Left colon (tissue), 2 donors: ENCODE results near the gene CACNA2D3. TPM values are rescaled to one million over a fixed set of nuclear protein-coding genes. Genes with fewer than 3 reads are reported as not detected.
A peak's percentile ranks its signal among the peaks of the same experiment; 100 is the strongest.
"Not testable (repeated sequence)": the region's sequence is repeated elsewhere in the genome, so short reads cannot be mapped to it uniquely, and the experiment has no call there.

ENCODE experiments used
- ATAC-seq: fragments of 200-7000 bp; cut with Tn5 transposase; one replicate; pipeline ENCODE4 v1.9.1; 2020; ENCODE audit warnings: mild to moderate bottlenecking, moderate library complexity
- DNase-seq, 2 donors: peaks; one replicate each; pipeline ENCODE4 v3.0.0-alpha.2; 2020
- intact Hi-C, 2 donors: fragments of 100-400 bp; cut with DNase I in 1 of 2; cut with micrococcal nuclease in 1 of 2; formaldehyde crosslinking; loops; one replicate each; pipeline versions ENCODE4 v1.11.2 to v1.14.0; 2022; cut with DNase I, micrococcal nuclease
- total RNA-seq, 2 donors: library from RNA; stranded (reverse); fragmentation: NEBNext Ultra II Directional; extraction: Animal tissue kit (Norgen Biotek cat#: 25700); gene quantifications; one replicate each; pipeline ENCODE4 v1.2.1, GENCODE V29; 2021
- donor health status: DM: no; HTN: no; CAD: no.
- donor health status: DM: yes; HTN: yes; CAD: no.

CACNA2D3 gene
- total RNA-seq, 2 donors from 2014 or later = 0.24 to 0.64 TPM

- DNase-seq (no peak), ATAC-seq (no peak)
- intact Hi-C loops = no loop called here
These were observed 846.3 kb downstream of the CACNA2D3 start for GRCh38 chr3:54968546-54969172.

DNA sequence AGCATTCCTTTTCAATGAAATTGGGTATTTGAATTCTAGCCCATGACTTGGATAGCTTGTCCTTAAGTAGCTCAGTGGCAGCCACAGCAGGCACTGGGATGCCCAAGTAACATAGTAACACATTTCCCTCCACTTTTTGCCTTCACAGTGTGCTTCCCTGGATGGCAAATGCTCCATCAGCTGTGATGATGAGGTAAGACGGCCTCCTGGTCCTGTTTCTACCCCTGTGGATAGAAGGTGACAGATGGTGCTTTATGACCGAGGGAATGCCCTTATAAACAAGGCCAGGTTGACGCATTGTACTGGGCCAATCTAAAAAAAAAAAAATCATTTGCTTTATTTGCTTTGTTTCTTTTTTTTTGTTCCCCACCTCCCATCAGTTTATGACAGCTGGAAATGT lies 847.3 kb downstream of the CACNA2D3 start:
- ATAC-seq (peak; percentile 79), DNase-seq (no peak)
- intact Hi-C loops = no loop called here

GRCh38 chr3:54970895-54971294 lies 848.5 kb downstream of the CACNA2D3 start:
- DNase-seq (no peak), ATAC-seq (no peak)
- intact Hi-C loops = no loop called here

DNA sequence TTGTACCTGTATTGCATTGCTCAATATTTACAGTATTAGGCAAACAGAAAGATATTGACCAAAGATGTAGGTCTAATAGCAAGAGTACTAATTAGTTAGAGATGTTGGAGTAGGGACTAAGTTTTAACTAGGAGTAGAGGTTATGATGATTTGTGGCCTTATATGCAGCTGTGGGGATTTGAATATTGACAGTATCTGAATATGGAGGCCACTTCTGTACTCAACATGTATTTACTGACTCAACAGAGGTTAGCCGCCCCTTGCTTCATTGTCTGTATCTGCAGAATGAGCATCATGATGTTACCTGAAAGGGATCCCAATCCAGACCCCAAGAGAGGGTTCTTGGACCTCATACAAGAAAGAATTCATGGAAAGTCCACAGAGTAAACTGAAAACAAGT lies 855.1 kb downstream of the CACNA2D3 start:
- no peak for DNase-seq
- ATAC-seq = no peak
- intact Hi-C loops = no loop called here

DNA sequence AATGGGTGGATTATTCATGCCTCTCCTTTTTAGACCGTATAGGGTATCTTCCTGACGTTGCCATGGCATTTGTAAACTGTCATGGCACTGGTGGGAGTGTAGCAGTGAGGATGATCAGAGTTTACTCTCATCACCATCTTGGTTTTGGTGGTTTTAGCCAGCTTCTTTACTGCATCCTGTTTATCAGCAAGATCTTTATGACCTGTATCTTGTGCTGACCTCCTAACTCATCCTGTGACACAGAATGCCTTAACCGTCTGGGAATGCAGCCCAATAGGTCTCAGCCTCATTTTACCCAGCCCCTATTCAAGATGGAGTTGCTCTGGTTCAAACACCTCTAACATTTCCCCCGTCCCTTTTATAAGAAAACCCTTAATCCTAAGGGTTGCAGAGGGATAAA lies 855.6 kb downstream of the CACNA2D3 start:
- intact Hi-C loops, DNase-seq, ATAC-seq: not testable (repeated sequence)

DNA sequence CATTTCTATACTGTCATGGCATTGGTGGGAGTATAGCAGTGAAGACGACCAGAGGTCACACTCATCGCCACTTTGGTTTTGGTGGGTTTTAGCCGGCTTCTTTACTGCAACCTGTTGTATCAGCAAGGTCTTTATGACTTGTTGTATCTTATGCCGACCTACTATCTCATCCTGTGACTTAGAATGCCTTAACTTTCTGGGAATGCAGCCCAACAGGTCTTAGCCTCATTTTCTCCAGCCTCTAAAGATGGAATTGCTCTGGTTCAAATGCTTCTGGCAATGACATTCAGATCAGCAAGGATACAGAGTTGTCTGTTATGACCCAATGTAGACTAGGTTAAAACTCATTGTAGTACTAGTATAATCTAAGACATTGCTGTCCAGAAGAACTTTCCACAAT lies 860.5 kb downstream of the CACNA2D3 start:
- DNase-seq (no peak), ATAC-seq (no peak)
- intact Hi-C loops = no loop called here

- DNase-seq = no peak
- no peak for ATAC-seq
- intact Hi-C loops = no loop called here
These were observed 861.1 kb downstream of the CACNA2D3 start for GRCh38 chr3:54983266-54984099.

- ATAC-seq = no peak
These were observed 863.5 kb downstream of the CACNA2D3 start for GRCh38 chr3:54985856-54986255.

DNA sequence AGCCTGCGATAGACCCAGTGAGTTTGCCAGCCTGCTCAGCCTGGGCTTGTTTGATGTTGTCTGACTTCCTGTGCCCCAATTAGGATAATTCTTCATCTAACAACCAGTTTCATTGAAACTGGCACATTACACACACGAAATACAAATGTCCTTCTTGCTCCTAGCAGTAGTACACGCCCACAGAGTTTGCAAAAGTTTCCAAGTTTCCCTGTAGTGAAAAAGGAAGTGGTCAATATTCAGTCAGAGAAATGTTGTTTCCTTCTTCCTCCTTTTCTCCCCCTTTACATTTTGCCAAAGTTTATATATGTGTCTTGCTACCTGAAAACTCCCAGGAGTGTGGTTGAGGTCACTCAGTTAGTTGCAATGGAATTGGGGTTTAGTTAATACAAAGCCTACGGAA lies 863.9 kb downstream of the CACNA2D3 start:
- intact Hi-C loops = no loop called here
- no peak for DNase-seq
- ATAC-seq = no peak

More at GRCh38 chr3:54985856-54986255, 863.5 kb downstream of the CACNA2D3 start:
- intact Hi-C loops = no loop called here
- no peak for DNase-seq

- intact Hi-C loops = no loop called here
- ATAC-seq = no peak
These were observed 865.4 kb downstream of the CACNA2D3 start for GRCh38 chr3:54987719-54988118.

GRCh38 chr3:54988302-54988837 lies 866.0 kb downstream of the CACNA2D3 start:
- no peak for DNase-seq
- ATAC-seq = no peak
- intact Hi-C loops = no loop called here

More at GRCh38 chr3:54987719-54988118, 865.4 kb downstream of the CACNA2D3 start:
- DNase-seq = no peak

- intact Hi-C loops = no loop called here
- ATAC-seq (no peak), DNase-seq (peak in 1 of 2 donors; percentile 15)
These were observed 866.7 kb downstream of the CACNA2D3 start for GRCh38 chr3:54988838-54989630.

GRCh38 chr3:54994111-54994513 lies 871.8 kb downstream of the CACNA2D3 start:
- DNase-seq (no peak), ATAC-seq (no peak)
- intact Hi-C loops = no loop called here

DNA sequence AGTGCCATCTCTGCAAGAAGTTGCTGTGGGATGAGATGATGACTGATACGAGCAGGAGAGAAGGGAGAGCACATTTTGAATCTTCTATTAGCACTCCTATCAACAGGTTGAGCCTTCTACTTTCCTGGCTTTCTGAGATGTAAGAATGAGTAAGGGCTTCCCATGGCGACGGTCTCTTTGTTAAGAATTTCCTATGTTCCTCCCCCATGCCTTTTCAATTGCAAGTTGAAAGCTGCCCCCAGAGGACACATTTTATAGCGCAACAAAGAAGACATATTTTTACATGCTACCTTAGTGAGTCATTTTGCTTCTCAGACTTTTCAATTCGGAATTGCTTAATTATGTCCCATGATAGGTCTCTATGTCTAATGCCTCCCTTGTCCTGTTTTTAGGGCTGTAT lies 876.8 kb downstream of the CACNA2D3 start:
- DNase-seq (no peak), ATAC-seq (no peak)
- intact Hi-C loops = no loop called here

DNA sequence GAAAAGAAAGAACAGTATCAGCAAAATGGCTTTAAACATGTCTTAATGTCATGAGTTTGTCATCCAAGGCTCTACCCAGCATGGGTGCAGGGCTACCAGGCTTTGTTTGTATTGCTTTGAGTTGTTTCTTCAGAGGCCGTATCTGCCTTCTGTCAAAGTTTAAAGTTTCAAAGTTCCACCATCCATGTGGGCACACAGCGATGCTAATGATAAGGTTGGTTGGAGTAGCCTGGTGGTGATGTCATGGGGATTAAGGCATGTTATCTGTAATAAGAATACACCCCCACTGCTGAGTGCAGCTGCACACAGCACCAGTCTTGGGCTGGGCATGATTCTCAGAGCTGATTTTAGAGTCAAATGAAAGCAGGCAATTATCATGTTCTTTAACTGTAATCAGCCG lies 877.5 kb downstream of the CACNA2D3 start:
- DNase-seq (no peak), ATAC-seq (no peak)

DNA sequence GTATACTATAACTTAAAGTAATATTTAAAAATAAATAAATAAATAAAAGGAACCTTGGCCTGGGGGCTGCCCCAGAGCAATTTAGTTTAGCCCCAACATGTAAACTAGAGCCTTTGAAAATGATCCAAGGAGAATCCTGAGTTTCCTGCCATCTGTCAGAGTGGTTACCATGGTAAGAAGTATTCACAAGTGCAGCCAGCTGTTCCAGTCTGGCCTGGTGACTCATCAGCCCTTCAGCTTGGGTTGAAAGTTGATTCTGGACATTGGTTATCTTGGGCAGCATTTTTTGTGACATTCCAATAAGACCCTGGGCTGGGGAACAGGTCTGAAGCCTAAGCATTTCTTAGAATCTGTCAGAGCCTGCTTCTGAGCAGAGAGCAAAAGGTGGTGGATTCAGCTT lies 878.2 kb downstream of the CACNA2D3 start:
- intact Hi-C loops = no loop called here
- peak in 1 of 2 donors; percentile 9 for DNase-seq
- no peak for ATAC-seq

More for the DNA sequence above, 877.5 kb downstream of the CACNA2D3 start:
- intact Hi-C loops = no loop called here

- ATAC-seq (no peak), DNase-seq (no peak)
- intact Hi-C loops = no loop called here
These were observed 878.6 kb downstream of the CACNA2D3 start for GRCh38 chr3:55000953-55001352.

- DNase-seq (no peak), ATAC-seq (no peak)
- intact Hi-C loops = no loop called here
These were observed 880.1 kb downstream of the CACNA2D3 start for GRCh38 chr3:55002416-55002930.

GRCh38 chr3:55006244-55006676 lies 883.9 kb downstream of the CACNA2D3 start:
- ATAC-seq (no peak), DNase-seq (no peak)
- intact Hi-C loops = no loop called here
